ENCODE data around the gene ACER3.

Gene ACER3

DNA sequence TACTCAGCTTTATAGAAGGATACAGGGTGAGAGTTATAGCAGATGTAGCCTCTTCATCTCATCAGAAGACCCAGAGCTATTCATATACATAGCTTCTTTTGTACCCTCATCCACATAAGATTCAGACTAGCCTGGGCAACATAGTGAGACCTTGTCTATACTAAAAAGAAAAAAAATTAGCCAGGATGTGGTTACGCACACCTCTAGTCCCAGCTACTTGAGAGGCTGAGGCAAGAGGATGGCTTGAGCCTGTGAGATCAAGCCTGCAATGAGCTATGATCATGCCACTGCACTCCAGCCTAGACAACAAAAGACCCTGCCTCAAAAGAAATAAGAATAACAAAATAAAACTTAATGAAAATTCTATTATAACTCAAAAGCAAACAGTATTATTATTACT lies 136.8 kb downstream of the ACER3 start:
- DNase-seq (ENCODE audit: low spot score) (no peak), ATAC-seq (ENCODE audit: low read depth) (no peak)
- peaks cover 30% of the 10 kb centered on the region for H3K36me3 ChIP-seq (ENCODE audit: low read depth)
- no peak overlapping the region for H3K4me3 ChIP-seq (ENCODE audit: severe bottlenecking)
- H3K4me1 ChIP-seq (ENCODE audit: insufficient read depth, poor library complexity, severe bottlenecking) = no peaks in the 10 kb centered on the region
- no peaks in the 10 kb centered on the region for H3K27me3 ChIP-seq (ENCODE audit: insufficient read depth, poor library complexity, severe bottlenecking)
- no peaks in the 10 kb centered on the region for H3K9me3 ChIP-seq (ENCODE audit: severe bottlenecking)
- TF ChIP-seq, protein P1, sequence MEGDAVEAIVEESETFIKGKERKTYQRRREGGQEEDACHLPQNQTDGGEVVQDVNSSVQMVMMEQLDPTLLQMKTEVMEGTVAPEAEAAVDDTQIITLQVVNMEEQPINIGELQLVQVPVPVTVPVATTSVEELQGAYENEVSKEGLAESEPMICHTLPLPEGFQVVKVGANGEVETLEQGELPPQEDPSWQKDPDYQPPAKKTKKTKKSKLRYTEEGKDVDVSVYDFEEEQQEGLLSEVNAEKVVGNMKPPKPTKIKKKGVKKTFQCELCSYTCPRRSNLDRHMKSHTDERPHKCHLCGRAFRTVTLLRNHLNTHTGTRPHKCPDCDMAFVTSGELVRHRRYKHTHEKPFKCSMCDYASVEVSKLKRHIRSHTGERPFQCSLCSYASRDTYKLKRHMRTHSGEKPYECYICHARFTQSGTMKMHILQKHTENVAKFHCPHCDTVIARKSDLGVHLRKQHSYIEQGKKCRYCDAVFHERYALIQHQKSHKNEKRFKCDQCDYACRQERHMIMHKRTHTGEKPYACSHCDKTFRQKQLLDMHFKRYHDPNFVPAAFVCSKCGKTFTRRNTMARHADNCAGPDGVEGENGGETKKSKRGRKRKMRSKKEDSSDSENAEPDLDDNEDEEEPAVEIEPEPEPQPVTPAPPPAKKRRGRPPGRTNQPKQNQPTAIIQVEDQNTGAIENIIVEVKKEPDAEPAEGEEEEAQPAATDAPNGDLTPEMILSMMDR (IDR thresholded peaks at IDR 0.05; ENCODE audit: poor library complexity, severe bottlenecking) = no peak
- H3K27ac ChIP-seq (ENCODE audit: poor library complexity, severe bottlenecking) = no peak overlapping the region

GRCh38 chr11:76999597-76999996 lies 138.9 kb downstream of the ACER3 start:
- Histone ChIP-seq H3K4me3 (ENCODE audit: severe bottlenecking) (no peak overlapping the region), H3K27me3 (ENCODE audit: insufficient read depth, poor library complexity, severe bottlenecking) (no peaks in the 10 kb centered on the region), H3K4me1 (ENCODE audit: insufficient read depth, poor library complexity, severe bottlenecking) (no peaks in the 10 kb centered on the region), H3K27ac (ENCODE audit: poor library complexity, severe bottlenecking) (no peak overlapping the region), H3K9me3 (ENCODE audit: severe bottlenecking) (no peaks in the 10 kb centered on the region), H3K36me3 (ENCODE audit: low read depth) (peaks cover 25% of the 10 kb centered on the region)
- DNase-seq (ENCODE audit: low spot score) = no peak
- no peak for ATAC-seq (ENCODE audit: low read depth)
- TF ChIP-seq, protein P1 (IDR thresholded peaks at IDR 0.05; ENCODE audit: poor library complexity, severe bottlenecking) = no peak

DNA sequence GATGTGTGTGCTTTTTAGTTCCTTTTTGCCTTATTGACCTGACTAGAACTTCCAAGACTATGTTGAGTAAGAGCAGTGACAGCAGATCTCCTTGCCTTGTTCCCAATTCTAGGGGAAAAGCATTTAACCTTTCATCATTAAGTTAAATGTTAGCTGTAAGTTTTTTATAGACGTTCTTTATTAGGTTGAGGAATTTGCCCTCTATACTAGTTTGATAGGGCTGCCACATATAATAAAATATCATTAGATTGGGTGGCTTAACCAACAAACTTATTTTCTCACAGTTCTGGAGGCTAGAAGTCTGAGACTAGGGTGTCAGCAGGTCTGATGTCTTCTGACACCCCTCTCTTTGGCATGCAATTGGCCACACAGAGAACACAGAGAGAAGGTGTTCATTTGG lies 140.9 kb downstream of the ACER3 start:
- no peaks in the 10 kb centered on the region for H3K4me1 ChIP-seq (ENCODE audit: insufficient read depth, poor library complexity, severe bottlenecking)
- TF ChIP-seq, protein P1 (IDR thresholded peaks at IDR 0.05; ENCODE audit: poor library complexity, severe bottlenecking) = no peak
- ATAC-seq (ENCODE audit: low read depth) (no peak), DNase-seq (ENCODE audit: low spot score) (no peak)
- no peak overlapping the region for H3K27ac ChIP-seq (ENCODE audit: poor library complexity, severe bottlenecking)
- H3K4me3 ChIP-seq (ENCODE audit: severe bottlenecking) = no peak overlapping the region
- peaks cover 25% of the 10 kb centered on the region for H3K36me3 ChIP-seq (ENCODE audit: low read depth)
- H3K9me3 ChIP-seq (ENCODE audit: severe bottlenecking) = no peaks in the 10 kb centered on the region
- H3K27me3 ChIP-seq (ENCODE audit: insufficient read depth, poor library complexity, severe bottlenecking) = no peaks in the 10 kb centered on the region

- ATAC-seq (ENCODE audit: low read depth) (no peak), DNase-seq (ENCODE audit: low spot score) (no peak)
- H3K4me1 ChIP-seq (ENCODE audit: insufficient read depth, poor library complexity, severe bottlenecking) = no peaks in the 10 kb centered on the region
- H3K27me3 ChIP-seq (ENCODE audit: insufficient read depth, poor library complexity, severe bottlenecking) = no peaks in the 10 kb centered on the region
- TF ChIP-seq, protein P1 (IDR thresholded peaks at IDR 0.05; ENCODE audit: poor library complexity, severe bottlenecking) = no peak
- peaks cover 22% of the 10 kb centered on the region for H3K36me3 ChIP-seq (ENCODE audit: low read depth)
- no peak overlapping the region for H3K4me3 ChIP-seq (ENCODE audit: severe bottlenecking)
- H3K9me3 ChIP-seq (ENCODE audit: severe bottlenecking) = no peaks in the 10 kb centered on the region
- no peak overlapping the region for H3K27ac ChIP-seq (ENCODE audit: poor library complexity, severe bottlenecking)
Measured at GRCh38 chr11:77002776-77003175, 142.1 kb downstream of the ACER3 start.

GRCh38 chr11:77003963-77004362 lies 143.2 kb downstream of the ACER3 start:
- TF ChIP-seq, protein P1 (IDR thresholded peaks at IDR 0.05; ENCODE audit: poor library complexity, severe bottlenecking) = no peak
- Histone ChIP-seq H3K9me3 (ENCODE audit: severe bottlenecking) (no peaks in the 10 kb centered on the region), H3K4me1 (ENCODE audit: insufficient read depth, poor library complexity, severe bottlenecking) (no peaks in the 10 kb centered on the region), H3K27me3 (ENCODE audit: insufficient read depth, poor library complexity, severe bottlenecking) (no peaks in the 10 kb centered on the region), H3K36me3 (ENCODE audit: low read depth) (peaks cover 22% of the 10 kb centered on the region), H3K4me3 (ENCODE audit: severe bottlenecking) (no peak overlapping the region), H3K27ac (ENCODE audit: poor library complexity, severe bottlenecking) (no peak overlapping the region)
- ATAC-seq (ENCODE audit: low read depth) (peak; percentile 61; the same call in 2 of the 3 replicates), DNase-seq (ENCODE audit: low spot score) (no peak)

Measured in RWPE2 (cell line).